A549 treated with DMSO at 1 μM for 4 hours (cell line): ENCODE results near the gene TMEM51. TPM values are rescaled to one million over a fixed set of nuclear protein-coding genes. Genes with fewer than 3 reads are reported as not detected.

Experiments used
- total RNA-seq: library from RNA; stranded (reverse); fragments of 200-300 nt; extraction: Qiagen RNA extraction; gene quantifications from 5 replicates; pipeline ENCODE4 v1.2.3, GENCODE V29; 2022; ENCODE audit warnings: low read depth

The TMEM51 gene, protein sequence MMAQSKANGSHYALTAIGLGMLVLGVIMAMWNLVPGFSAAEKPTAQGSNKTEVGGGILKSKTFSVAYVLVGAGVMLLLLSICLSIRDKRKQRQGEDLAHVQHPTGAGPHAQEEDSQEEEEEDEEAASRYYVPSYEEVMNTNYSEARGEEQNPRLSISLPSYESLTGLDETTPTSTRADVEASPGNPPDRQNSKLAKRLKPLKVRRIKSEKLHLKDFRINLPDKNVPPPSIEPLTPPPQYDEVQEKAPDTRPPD
- total RNA-seq, result 36.6 to 44.8 TPM (median 41.1 TPM) in 5 replicates

DNA sequence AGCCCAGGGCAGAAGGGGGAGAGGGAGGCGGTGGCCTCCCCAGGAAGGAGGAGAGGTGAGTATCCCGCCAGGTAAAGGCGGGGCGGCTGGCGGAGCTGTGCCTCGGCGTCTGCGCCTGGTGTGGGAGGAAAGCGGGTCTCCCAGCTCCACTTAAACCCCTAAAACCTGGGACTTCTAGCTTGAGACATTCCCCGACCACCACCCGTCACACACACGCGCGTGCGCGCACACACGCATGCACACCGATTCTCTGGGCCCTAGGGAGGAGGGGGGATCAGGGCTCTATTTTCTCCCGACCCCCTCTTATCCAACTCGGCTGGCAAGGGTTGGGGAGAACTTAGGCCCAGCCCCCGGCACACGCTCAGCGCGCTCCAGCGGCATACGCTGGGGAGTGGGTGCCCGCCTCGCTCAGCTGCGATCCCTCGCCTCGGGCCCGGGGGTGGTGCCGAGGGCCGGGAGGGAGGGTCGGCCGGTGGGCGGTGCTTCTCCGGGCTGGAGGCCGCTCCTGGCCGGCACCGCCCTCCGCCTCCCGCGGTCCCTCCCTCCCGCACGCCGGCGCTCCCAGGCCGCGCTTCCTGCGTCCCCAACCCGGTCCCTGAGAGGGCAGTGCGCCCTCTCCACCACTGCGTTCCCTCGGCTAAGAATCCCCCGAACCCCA, at the start of gene TMEM51:
Gene TMEM51 (plus strand): TSS at position 564 of the 658 bp plus-strand sequence. CDS start 61,341 bp downstream, outside the sequence.

GRCh38 chr1:15246960-15247614, 93.5 kb downstream of the TMEM51 start, which contains the start of gene FHAD1:
Gene FHAD1 (plus strand): TSS chr1:15247223. CDS start chr1:15251785, 4,562 bp downstream.

Other genes starting within 250 kb of the TMEM51 start
- 0.33 to 0.79 TPM (median 0.66 TPM) in 5 replicates for gene FHAD1, start 93.5 kb downstream of the TMEM51 start, total RNA-seq